A549 treated with RU486 at 1 μM for 4 hours (cell line): ENCODE data around the gene GSG1L2. TPM values are rescaled to one million over a fixed set of nuclear protein-coding genes. Genes with fewer than 3 reads are reported as not detected.

Experiments used
- total RNA-seq: library from RNA; stranded (reverse); fragments of 200-300 nt; extraction: Qiagen RNA extraction; gene quantifications from 5 replicates; pipeline ENCODE4 v1.2.3, GENCODE V29; 2022; ENCODE audit warnings: low read depth

GSG1L2 gene
- total RNA-seq: not detected in 5 replicates

DNA sequence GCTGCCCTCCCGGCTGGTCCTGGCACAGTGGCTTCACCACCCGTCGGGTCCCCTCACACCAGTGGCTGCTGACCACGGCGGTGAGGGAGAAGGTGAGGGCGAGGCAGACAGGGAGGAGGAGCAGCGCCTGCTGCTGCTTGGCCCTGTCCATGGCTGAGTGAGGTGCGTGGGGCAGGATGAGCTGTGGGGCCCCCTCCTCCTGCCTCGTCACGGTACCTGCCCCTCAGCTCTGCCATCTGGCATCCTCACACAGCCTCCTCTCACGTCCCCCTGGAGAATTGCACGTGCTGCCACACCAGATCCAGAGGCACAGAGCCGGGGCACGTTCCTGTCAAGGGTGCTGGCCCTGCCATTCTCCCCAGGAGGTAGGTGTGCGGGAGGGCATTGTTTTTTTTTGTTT lies at the start of gene GSG1L2:
TSS of gene GSG1L2 (minus strand) at position 159 of the 400 bp plus-strand sequence. CDS start at position 151, 8 bp downstream.

DNA sequence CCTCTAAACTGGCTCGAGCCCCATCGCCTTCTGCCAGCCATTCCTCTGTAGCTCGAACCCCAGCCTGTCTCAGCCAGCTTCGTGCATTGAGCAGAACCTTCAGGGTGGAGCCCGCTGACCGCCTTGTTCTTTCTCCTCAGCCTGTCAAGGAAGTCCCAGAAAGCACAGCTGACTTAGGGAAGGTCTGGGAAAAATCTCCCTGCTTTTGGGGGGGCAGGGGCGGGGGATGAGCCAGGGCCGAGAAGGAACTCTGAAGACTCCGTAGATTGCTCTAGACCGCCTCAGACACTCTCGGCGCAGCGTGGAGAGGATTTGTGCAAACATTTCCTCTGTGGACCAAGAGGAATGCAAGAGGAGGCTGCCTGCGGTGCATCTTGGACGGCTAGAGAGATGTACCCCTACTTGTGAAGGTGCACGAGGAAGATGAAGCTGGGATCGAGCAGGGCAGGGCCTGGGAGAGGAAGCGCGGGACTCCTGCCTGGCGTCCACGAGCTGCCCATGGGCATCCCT lies 3.8 kb upstream of the GSG1L2 start, which contains the start of gene GLP2R:
TSS of gene GLP2R (plus strand) at position 284 of the 510 bp plus-strand sequence. CDS start at position 424, 140 bp downstream.

DNA sequence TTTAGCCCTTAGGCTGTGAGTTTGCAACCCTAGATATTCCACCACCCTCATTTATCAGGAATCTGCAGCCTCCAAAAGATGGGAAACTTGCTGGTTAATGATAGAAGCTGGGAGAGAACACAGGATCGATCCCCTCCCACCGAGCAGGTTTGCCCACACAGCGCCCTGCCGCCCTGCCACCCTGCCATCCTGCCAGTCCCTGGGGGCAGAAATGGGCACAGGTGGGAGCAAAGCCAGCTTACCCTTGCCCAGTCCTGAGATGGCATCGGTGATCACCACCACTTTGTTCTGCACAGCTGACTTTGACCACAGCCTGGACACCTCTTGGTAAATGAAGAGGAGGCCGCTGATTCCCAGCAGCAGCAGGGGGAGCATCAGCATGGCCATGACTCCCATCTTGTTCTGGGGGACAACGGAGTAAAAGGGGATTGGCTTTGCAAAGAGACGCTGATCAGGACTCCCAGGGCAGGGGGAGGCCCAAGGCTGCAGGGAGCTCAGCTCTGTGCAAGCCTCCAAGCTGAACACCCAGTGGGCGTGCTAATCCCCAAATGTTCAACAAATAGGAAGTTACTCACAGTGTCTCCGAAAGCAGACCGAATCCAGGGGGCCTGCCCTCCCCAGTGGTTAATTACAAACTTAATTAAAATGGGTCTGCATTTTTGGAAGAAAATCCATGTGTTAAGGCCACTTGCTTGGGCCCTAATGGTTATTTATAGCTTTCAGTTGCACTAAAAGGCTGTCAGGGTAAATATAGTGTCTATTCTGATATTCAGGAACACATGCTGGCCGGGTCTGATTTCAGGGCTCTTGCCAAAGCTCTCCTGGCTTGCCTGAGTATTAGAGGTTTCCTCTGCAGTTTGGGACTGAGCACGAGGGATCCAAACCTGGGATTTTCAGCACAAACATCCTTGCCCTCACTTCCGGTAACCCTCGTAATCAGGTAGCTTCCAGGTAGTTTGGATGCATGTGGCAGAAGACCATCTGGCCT lies 30.7 kb downstream of the GSG1L2 start, which contains the start of gene DHRS7C:
TSS of gene DHRS7C (minus strand) at position 704 of the 988 bp plus-strand sequence. CDS start at position 396, 308 bp downstream.

Other genes starting within 250 kb of the GSG1L2 start
- 63.1 to 92.3 TPM (median 68.8 TPM) in 5 replicates for gene STX8, start 246.3 kb downstream of the GSG1L2 start, total RNA-seq
- 0.20 to 0.74 TPM in 2 of 5 replicates, not detected in the others for gene CFAP52, start 245.4 kb downstream of the GSG1L2 start, total RNA-seq
- 3.8 to 5.2 TPM (median 4.0 TPM) in 5 replicates for gene USP43, start 176.6 kb downstream of the GSG1L2 start, total RNA-seq
- not detected in 5 replicates for gene DHRS7C, start 30.5 kb downstream of the GSG1L2 start, total RNA-seq
- gene GLP2R, start 3.8 kb upstream of the GSG1L2 start, total RNA-seq: 8.5 to 17.6 TPM (median 11.2 TPM) in 5 replicates
- not detected in 5 replicates for gene RCVRN, start 83.2 kb upstream of the GSG1L2 start, total RNA-seq